Renal pelvis (tissue), 4 donors: ENCODE data around the gene CSTB. TPM values are rescaled to one million over a fixed set of nuclear protein-coding genes. Genes with fewer than 3 reads are reported as not detected.

Source experiments
- DNase-seq: peaks from one replicate; pipeline ENCODE4 v3.0.0-alpha.2; 2013
- polyA plus RNA-seq, 3 donors: library from polyadenylated mRNA; unstranded; fragments of 120-200 nt; gene quantifications; one replicate each; pipeline ENCODE4 v1.2.1, GENCODE V29; 2013; ENCODE audit not compliant: insufficient read length in 3 of 3

CSTB gene
- polyA plus RNA-seq, 3 donors, result 49.0 to 51.3 (median 49.0) TPM

- DNase-seq, result no peak
These were observed 3.7 kb downstream of the CSTB start for GRCh38 chr21:43772425-43772821.

- no peak for DNase-seq
These were observed 4.2 kb downstream of the CSTB start for GRCh38 chr21:43771698-43772424.

- DNase-seq, result no peak
These were observed 4.9 kb downstream of the CSTB start for GRCh38 chr21:43771199-43771675.

GRCh38 chr21:43770066-43770655 is 5.9 kb downstream of the CSTB start:
- no peak for DNase-seq

- DNase-seq, result no peak
These were observed 6.7 kb downstream of the CSTB start for GRCh38 chr21:43769325-43769958.

- DNase-seq, result no peak
These were observed 7.3 kb downstream of the CSTB start for GRCh38 chr21:43768868-43769167.

- no peak for DNase-seq
These were observed 7.9 kb downstream of the CSTB start for GRCh38 chr21:43767984-43768867.

GRCh38 chr21:43767498-43767983 is 8.6 kb downstream of the CSTB start:
- no peak for DNase-seq

- no peak for DNase-seq
These were observed 9.2 kb downstream of the CSTB start for GRCh38 chr21:43766734-43767497.

GRCh38 chr21:43764576-43765495 is 11.3 kb downstream of the CSTB start:
- DNase-seq, result no peak

GRCh38 chr21:43763901-43764523 is 12.1 kb downstream of the CSTB start:
- no peak for DNase-seq

- no peak for DNase-seq
These were observed 13.6 kb downstream of the CSTB start for GRCh38 chr21:43762303-43763128.

GRCh38 chr21:43761886-43762285 is 14.2 kb downstream of the CSTB start:
- DNase-seq, result no peak

- no peak for DNase-seq
These were observed 15.6 kb downstream of the CSTB start for GRCh38 chr21:43760391-43760958.

GRCh38 chr21:43759651-43760050 is 16.5 kb downstream of the CSTB start:
- DNase-seq, result no peak

- DNase-seq, result no peak
These were observed 17.3 kb downstream of the CSTB start for GRCh38 chr21:43758811-43759210.

GRCh38 chr21:43758111-43758641 is 17.9 kb downstream of the CSTB start:
- DNase-seq, result peak; percentile 51

- DNase-seq, result no peak
These were observed 18.5 kb downstream of the CSTB start for GRCh38 chr21:43757601-43758000.
